ENCODE measurements around the gene ERCC6.

ERCC6 gene

DNA sequence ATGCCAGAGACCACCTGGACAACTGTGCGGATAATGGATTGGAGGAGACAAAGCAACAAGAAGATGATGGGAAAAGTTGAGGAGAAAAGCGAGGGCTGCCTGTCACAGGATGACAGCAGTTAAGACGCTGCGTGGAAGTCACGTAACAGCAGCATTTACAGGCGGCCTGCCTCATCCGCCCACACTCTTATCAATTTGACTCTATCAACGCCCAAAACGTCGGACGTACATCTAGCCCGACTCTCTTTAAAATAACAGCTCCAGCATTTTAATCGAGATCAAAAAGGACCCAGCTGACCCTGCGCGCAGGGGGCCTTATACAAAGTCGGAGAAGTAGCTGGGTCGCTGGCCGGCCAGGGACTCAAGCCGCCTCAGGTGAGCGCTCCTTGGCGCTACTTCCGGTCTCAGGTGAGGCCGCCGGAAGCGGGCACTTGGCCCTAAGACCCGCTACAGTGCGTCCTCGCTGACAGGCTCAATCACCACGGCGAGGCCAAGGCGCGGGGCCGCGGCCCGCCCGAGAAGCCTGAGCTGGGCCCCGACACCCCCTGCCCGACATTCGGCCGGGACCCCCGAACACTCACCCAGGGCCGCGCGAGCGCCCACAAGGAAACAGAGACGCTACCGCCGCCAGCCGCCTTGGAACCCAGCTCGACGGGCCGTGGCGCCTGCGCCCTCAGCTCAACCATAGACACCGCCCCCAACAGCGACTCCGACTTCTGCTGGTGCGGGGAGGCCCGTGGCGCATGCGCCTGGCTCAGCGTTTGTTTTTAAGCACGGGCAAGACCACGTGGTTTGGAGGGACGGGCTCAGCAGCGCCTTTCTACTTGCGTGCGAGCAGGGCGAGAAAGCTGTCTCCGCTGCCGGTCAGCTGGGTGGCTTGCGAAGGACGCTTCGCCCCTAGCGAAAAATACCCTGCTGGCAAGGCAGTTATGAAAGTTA is at the start of gene ERCC6:
Gene ERCC6, minus strand, starts transcription at position 741 of the 939 bp plus-strand sequence.
- DNase-seq: peak; percentile 96 to 97

DNA sequence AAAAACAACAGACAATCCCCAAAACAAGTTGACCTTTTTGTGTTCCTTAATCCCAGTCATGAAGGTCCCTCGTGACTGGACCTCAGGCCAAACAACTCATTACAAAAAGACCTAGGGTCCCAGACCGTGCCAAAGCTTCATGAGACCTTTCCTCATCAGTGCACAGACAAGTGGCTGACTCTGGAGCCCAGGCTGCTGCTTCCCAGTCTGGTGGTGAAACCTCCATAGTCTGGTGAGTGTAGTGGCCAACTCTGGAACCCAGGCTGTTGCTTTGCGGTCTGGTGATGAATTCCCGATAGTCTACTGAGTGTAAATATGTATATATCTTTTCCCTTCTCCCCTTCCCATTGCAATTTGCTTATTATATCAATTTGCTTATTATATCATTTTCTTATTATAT is 49.1 kb upstream of the ERCC6 start:
- no peak for DNase-seq

DNA sequence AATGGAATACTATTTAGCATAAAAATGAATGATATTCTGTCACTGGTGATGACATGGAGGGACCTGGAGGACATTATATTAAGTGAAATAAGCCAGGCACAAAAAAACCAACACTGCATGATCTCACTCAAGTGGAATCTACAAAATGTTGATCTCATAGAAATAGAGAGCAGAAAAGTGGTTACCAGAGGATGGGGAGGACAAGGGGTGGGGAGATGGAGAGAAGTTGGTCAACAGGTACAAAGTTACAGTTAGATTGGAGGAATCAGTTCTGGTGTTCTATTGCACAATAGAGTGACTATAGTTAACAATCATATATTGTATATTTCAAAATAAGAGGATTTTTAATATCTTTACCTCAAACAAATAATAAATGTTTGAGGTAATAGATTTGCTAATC is 46.5 kb upstream of the ERCC6 start:
- no peak for DNase-seq

DNA sequence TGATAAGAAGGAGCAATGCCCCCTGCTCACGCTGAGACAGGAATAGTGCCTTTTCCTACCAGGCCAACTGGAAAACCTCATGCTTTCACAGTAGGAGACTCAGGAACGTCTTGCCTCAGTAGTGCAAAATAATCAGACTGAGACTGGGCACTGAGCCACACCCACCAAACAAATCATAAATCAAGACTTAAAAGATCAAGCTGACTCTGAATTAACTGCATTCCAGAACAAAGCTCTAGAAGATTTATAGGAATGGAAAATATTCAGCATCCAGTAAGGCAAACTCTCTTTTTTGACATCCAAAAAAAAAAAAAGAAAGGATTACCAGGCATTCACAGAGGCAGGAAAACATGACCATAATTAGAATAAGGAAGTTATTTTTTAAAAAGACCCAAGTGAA is 40.7 kb upstream of the ERCC6 start:
- DNase-seq: no peak

DNA sequence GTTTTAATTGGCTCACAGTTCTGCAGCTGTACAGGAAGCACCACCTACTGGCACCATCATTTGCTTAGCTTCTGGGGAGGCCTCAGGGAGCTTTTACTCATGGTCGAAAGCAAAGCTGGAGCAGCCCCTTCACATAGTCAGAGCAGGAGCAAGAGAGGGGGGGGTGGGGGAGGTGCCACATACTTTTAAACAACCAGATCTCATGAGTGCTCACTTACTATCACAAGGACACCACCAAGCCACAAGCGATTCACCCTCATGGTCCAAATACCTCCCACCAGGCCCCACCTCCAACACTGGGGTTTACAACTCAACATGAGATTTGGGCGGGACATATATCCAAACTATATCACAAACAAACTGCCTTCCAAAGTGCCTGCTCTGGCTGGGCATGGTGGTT is 39.5 kb upstream of the ERCC6 start:
- DNase-seq: no peak

DNA sequence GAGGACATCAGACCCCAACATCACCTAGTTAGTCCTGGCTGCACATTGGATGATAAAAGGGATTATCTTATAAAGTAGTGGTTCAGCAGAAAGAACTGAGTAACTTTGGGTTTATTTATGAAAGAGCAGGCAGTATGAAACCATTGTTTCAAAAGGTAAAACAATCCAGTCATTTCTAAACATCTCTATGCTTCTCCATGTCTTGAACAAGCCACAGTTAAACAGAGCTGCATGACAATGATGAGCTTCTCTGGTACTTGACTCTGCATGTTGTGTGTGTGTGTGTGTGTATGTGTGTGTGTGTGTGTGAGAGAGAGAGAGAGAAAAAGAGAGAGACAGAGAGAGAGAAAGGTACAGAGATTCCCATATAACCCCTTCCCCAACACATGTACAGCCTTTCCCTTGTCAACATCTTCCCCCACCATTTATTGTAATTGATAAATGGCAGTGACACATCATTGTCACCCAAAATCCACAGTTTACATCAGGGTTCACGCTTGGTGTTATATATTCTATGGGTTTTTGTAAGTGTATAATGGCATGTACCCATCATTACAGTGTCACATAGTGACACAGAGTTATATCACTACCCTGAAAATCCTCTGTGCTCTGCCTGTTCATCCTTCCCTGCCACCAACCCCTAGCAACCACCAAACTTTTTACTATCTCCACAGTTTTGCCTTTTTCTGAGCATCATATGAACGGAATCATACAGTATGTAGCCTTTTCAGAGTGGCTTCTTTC is 38.4 kb upstream of the ERCC6 start:
- no peak for DNase-seq

DNA sequence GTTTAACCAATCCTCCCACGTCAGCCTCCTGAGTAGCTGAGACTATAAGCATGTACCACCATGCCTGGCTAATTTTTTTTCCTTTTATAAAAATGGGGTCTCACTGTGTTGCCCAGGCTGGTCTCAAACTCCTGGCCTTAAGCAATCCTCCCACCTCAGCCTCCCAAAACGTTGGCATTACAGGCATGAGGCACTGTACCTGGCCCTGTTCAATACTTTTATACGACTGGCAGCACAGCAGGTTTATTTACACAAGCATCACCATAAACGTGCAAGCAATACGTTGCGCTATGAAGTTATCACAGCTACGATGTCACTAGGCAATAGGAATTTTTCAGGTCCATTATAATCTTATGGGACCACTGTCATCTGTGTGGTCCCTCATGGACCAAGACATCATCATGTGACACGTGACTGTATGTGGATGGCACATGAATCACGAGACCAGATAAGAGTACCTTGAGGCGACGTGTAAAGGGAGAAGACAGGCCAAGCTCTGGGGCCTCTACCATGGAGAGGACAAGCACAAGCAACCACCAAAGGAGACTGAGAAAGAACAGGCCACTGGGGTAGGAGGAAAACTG is 36.7 kb upstream of the ERCC6 start:
- DNase-seq: no peak

DNA sequence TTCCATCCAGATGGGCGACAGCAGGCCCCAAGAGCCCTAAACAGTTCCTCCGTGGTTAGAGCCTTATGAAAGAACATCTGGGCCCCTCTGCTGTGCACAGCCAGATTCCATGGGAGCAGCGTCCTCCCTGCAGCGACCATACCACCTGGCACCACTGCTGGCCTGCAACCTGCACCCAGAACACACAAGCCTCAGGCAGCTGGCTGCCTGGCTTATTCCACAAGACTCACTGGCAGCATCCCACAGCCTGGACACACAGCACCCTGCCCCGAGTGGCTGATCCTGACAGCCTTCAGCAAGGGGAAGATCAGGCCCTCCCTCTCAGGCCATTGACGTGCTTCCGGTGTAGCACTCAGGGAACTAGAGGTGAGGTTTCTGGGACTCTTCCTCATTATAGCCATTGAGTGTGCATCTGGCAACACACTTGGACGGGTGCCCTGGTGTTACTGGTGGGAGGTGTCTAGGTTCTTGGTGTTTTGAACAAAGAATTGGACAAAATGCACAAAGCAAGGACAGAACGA is 33.7 kb upstream of the ERCC6 start:
- no peak for DNase-seq

DNA sequence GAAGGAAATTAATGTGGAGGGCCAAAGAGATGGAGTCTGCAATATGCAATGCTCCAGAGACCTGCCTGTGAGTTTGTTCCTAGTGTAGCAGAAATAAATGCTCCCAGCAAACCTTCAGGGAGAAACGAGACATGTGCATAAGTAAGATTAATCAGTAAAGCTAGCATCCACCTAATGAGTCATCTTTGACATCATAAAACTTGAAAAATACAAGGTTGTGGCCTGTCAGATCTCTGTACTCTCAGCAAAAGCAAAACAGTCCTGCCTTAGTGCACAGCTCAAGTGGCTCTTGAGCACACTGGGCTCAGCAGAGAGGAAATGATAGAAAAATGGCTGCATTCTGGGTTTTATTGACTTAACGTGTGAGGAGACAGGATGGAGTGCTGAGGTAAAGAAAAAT is 32.5 kb upstream of the ERCC6 start:
- no peak for DNase-seq

DNA sequence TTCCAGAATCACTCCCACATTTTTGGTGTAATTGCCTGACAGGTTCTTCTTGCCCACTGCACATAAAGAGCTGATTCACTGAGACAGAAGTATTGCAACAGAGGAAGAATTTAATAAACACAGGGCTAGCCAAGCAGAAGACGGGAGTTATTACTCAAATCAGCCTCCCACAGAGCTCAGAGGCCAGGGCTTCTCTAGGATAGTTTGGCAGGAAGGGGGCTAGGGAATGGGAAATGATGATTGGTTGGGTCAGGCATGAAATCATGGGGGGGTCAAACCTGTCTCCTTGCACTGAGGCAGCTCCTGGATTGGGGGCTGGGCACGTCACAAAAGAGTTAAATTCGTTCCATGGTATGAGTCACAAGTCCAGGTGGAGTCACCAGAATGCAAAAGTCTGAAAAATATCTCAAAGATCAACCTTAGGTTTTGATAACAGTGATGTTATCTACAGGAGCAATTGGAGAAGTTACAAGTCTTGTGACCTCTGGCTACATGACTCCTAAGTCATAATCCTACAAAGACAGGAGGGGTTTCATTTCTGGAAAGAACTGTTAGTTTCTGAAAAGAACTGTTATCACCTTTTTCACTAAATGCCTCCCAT is 30.2 kb upstream of the ERCC6 start:
- no peak for DNase-seq

DNA sequence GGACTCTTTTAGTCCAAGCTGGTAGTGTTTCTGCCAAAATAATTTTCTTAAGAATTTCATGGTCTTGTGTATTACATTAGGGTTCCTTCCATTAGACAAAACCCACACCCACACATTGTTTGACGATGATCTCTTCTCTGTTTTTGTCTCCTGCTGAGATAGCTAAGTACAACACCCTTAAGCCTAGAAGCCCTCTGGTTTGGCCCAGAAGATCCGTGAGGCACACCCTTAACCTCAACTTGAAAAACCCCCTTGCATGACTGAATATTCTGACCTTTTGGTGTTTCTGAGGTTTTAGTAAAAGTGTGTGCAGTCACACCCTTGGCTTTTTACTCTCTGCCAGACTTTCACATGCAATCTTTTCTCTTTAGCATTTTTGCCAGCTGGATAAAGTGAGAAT is 29.3 kb upstream of the ERCC6 start:
- DNase-seq: no peak

DNA sequence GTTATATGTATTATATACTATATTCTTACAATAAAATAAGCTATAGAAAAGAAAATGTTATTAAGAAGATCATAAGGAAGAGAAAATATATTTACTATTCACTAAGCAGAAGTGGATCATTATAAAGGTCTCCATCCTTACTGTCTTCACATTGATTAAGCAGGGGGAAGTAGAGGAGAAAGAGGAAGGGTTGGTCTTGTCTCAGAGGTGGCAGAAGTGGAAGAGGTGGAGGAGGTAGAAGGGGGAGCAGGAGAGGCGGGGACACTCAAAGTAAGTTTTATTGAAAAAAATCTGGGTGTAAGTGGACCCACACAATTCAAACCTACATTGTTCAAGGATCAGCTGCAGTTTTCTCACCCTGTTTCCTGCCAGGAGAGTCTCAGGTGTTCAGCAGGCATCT is 28.9 kb upstream of the ERCC6 start:
- no peak for DNase-seq

DNA sequence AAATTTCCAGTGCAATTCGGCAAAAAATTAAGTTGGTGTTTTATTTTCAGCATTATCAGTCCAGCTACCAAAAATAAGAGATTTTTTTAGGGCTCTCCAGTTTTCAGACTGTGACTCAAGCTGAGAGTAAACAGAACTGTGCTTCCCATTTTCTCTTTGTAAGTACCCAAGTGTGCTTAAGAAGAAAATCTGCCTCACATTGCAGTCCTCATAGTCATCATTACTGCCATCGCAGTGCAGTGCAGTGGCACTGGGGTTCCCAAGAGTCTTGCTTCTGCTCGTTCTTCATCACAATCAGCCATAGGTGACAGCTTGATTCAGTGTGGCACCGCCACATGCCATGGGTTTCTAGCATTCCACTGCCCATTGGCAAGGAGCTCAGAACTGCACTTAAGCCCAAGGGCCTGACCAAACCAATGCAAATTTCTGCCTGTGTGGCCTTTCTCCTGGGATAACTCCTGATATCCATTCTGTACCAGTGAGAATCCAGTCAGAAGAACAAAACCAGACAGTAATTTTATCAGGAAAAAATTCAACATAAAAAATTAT is 25.6 kb upstream of the ERCC6 start:
- DNase-seq: no peak

DNA sequence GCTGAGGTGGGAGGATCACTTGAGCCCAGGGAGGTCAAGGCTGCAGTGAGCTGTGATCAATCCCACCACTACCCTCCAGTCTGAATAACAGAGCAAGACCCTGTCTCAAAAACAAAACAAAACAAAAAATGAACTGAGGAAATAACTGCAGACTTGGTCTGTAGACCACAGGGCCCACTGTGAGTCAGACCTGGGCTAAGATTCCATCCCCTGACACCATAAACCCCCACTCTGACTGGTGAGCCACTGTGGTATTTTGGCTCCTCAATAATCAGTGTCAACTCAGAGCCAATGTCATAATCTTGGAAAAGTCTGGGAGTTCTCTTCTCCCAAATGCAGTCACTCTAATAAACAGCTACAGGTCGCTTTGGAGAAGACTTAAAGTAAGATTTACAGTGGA is 24.0 kb upstream of the ERCC6 start:
- DNase-seq: no peak

DNA sequence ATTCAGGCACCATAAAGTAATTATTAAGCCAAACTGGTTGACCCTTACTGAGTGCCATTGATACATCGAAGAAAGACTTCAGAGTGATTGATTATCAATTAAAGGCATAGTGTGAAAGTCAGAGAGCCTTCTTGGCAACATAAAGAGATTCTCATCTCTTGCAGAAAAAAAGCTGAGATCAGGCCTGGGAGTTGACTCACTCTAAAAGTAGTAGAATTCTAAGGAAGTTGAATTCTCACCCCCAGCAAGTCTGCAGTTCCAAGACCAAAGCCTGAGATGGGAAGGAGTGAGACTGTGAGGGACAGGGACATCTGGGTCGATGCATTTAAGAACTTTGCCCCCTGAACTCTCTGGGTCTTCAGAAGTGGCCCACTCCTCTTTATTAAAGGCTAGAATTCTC is 21.6 kb upstream of the ERCC6 start:
- DNase-seq: no peak

DNA sequence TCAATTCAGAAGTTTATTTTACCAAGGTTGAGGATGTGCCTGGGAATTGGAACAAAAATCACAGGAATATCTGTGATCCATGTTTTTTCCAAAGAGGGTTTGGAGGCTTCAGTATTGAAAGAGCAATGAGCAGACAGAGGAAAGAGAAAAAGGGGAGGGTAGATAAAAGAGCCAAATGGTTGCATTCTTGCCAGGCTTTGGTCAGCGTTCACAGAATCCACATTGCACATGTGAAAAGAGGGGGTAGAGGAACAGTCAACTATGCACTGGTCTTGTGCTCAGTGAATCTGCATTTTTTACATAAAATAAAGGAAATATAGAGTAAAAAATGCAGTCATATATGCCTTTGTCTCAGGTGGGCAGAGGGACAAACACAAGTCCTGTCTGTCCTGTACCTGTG is 20.6 kb upstream of the ERCC6 start:
- no peak for DNase-seq

DNA sequence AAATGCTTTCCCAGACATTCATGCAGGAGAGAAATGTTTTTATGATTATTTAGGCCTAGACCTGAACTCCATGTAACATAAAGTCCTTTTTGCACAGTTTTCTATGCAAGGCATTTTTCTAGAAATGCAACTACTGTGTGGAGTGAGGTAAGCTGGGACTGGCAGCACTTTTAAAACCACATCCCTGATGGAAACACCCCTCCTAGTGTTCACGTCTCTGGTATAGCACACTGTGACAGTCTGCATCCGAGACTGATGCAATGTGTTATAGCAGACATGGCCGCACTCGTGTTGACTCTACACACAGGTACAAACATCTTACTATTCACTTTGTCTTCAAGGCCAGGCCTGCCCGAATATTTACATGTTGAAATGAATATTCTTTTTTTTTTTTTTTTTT is 19.3 kb upstream of the ERCC6 start:
- no peak for DNase-seq

DNA sequence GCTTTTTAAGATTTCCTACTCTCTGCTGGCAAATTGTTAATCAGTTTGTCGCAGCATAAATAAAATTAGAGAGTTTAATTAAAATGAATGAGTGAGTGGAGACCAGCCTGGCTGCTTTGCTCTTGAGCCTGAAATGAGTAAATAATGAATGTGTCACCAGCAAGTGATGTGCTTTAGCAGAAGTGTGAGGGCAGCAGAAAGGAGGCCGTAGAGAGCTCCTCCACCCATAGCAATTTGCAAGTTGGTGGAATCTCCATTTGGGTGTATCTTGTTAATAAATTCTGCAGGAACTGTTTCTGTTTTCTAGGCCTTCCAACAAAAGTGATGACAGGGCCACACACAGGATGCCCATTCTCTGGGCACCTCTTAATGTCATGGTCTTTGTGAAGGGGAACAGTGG is 18.8 kb upstream of the ERCC6 start:
- no peak for DNase-seq

DNA sequence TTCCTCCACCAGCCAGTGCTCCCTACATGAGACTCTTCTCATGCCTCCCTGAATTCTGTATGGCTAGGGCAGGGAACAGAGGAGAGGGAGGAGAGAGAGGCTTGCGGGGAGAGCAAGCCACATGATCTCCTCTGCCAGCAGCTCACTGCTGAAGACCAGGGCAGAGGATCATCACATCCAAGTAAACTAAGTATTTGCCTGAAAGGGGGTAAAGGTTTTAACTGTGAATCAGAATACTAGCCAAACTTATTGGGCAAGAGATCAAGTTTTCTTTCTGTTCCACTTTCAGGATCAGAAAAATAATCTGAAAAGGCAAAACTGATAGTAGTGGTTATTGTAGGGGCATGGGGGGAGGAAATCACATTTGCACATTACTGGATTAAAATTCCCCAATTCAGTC is 17.8 kb upstream of the ERCC6 start:
- DNase-seq: no peak

DNA sequence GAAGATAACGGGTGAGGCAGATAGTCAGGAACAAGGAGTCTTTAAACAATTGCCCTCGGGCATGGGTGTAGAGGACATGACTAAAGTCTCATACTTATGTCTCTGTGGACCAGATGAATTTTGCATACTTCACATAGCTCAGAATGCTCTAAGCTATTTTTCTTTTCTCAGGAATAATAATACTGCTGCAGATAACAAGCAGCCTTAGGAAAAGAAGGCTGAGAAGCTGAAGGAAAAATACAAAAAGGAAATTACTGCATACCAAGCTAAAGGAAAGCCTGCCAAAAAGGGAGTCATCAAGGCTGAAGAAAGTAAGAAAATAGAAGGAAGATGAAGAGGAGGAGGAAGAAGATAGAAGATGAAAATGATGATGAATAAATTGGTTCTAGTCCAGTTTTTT is 13.4 kb upstream of the ERCC6 start:
- DNase-seq: no peak

DNA sequence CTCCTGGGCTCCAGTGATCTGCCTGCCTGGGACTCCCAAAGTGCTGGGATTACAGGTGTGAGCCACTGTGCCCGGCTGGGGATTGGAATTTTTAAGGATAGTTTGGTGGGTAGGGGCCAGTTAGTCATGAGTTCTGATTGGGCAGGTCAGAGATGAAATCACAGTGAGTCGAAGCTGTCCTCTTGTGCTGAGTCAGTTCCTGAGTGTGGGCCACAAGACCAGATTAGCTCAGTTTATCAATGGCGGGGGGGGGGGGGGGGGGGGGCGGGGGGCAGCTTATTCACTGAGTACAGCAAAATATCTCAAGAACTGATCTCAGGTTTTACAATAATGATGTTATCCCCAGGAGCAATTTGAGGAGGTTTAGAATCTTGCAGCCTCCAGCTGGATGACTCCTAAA is 11.6 kb upstream of the ERCC6 start:
- DNase-seq: no peak

DNA sequence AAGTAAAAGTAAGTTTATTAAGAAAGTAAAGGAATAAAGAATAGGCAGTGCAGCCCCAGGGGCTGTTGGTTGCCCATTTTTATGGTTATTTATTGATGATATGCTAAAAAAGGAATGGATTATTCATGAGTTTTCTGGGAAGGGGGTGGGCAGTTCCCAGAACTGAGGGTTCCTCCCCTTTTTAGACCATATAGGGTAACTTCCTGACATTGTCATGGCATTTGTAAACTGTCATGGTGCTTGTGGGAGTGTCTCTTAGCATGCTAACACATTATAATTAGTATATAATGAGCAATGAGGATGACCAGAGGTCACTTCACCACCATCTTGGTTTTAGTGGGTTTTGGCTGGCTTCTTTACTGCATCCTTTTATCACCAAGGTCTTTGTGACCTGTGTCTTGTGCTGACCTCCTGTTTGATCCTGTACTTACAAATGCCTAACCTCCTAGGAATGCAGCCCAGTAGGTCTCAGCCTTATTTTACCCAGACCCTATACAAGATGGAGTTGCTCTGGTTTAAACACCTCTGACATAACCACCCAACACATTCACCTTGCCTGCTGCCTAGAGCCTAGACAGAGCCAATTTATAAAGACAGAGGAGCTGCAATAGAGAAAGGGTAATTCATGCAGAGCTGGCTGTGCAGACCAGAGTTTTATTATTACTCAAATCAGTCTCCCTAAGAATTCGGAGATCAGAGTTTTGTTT is 10.9 kb upstream of the ERCC6 start:
- no peak for DNase-seq

Measured in activated CD4-positive, alpha-beta T cell treated with anti-CD3 and anti-CD28 coated beads, Interleukin-2, amount 50 U/mL, for 48 hours (primary cell).